ENCODE measurements around the gene PLPPR1.

DNA sequence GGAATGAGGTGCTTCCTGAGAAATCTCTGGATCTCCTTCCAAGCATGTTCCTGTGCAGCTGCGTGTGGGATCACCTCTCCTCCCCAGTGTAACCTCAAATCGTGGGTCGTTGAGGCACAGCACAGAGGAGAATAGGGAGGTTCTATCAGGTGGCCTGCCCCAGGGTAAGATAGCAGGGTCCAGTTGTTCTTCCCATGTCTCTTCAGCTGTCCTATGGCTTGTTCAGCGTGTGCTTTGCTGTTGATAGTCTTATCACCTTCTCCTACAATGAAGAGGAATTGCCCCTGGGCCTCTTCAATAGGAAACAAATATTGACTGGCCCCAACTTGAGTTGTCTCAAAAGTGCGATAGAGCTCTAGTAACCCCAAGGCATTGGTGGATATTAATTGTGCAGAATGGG is 333.9 kb downstream of the PLPPR1 start:
- TF ChIP-seq, protein P1, sequence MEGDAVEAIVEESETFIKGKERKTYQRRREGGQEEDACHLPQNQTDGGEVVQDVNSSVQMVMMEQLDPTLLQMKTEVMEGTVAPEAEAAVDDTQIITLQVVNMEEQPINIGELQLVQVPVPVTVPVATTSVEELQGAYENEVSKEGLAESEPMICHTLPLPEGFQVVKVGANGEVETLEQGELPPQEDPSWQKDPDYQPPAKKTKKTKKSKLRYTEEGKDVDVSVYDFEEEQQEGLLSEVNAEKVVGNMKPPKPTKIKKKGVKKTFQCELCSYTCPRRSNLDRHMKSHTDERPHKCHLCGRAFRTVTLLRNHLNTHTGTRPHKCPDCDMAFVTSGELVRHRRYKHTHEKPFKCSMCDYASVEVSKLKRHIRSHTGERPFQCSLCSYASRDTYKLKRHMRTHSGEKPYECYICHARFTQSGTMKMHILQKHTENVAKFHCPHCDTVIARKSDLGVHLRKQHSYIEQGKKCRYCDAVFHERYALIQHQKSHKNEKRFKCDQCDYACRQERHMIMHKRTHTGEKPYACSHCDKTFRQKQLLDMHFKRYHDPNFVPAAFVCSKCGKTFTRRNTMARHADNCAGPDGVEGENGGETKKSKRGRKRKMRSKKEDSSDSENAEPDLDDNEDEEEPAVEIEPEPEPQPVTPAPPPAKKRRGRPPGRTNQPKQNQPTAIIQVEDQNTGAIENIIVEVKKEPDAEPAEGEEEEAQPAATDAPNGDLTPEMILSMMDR (IDR thresholded peaks at IDR 0.05), result no peak
- TF ChIP-seq POLR2AphosphoS5 (IDR thresholded peaks at IDR 0.05; ENCODE audit: insufficient read depth in 1 of 2, low read depth in 1 of 2), result no peak
